GM12878 (cell line): ENCODE results near the gene PSMC3IP. TPM values are rescaled to one million over a fixed set of nuclear protein-coding genes. Genes with fewer than 3 reads are reported as not detected.

Experiments
- BCL11A ChIP-seq: IDR thresholded peaks from 2 replicates; pipeline ENCODE4 v1.6.1; 2011; ENCODE audit warnings: low read depth, low read length
- CBFB ChIP-seq: IDR thresholded peaks from 2 replicates; pipeline ENCODE4 v1.6.1; 2016; ENCODE audit warnings: antibody characterized with exemption, low read depth
- CEBPB ChIP-seq, 2 experiments: fragments of 150-350 bp in 1 of 2; IDR thresholded peaks; 2 replicates each; pipeline ENCODE4 v1.6.1; 2012 to 2014; ENCODE audit warnings: low read depth in 2 of 2, low read length in 2 of 2, borderline replicate concordance in 1 of 2, inconsistent platforms in 1 of 2
- CHD2 ChIP-seq: IDR thresholded peaks from 2 replicates; pipeline ENCODE4 v1.6.1; 2011; ENCODE audit warnings: low read depth, low read length, improper control_type of control experiment, borderline replicate concordance
- MAX ChIP-seq: IDR thresholded peaks from 2 replicates; pipeline ENCODE4 v1.6.1; 2012; ENCODE audit warnings: low read depth, low read length, improper control_type of control experiment
- MLLT1 ChIP-seq: fragments of 450-650 bp; IDR thresholded peaks from 2 replicates; pipeline ENCODE4 v1.6.1; 2016; ENCODE audit warnings: mild to moderate bottlenecking
- MTA3 ChIP-seq: IDR thresholded peaks from 2 replicates; pipeline ENCODE4 v1.6.1; 2012; ENCODE audit warnings: low read length, inconsistent platforms, borderline replicate concordance
- RB1 ChIP-seq: fragments of 450-650 bp; formaldehyde crosslinking; IDR thresholded peaks from 2 replicates; pipeline ENCODE4 v1.6.1; 2017; ENCODE audit warnings: mild to moderate bottlenecking, borderline replicate concordance
- RELA ChIP-seq: fragments of 450-650 bp; IDR thresholded peaks from 2 replicates; pipeline ENCODE4 v1.8.0; 2014; ENCODE audit warnings: borderline replicate concordance; ENCODE audit not compliant: partially characterized antibody
- SMAD5 ChIP-seq: IDR thresholded peaks from 2 replicates; pipeline ENCODE4 v1.6.1; 2016; ENCODE audit warnings: antibody characterized with exemption, low read depth
- TAF1 ChIP-seq: IDR thresholded peaks from 2 replicates; pipeline ENCODE4 v1.6.1; 2011; ENCODE audit warnings: mild to moderate bottlenecking, low read depth, low read length, borderline replicate concordance
- TBL1XR1 ChIP-seq: IDR thresholded peaks from 2 replicates; pipeline ENCODE4 v1.6.1; 2012; ENCODE audit warnings: low read depth, low read length, improper control_type of control experiment
- YBX1 ChIP-seq: fragments of 450-650 bp; IDR thresholded peaks from 2 replicates; pipeline ENCODE4 v1.6.1; 2016; ENCODE audit warnings: antibody characterized with exemption
- ZNF207 ChIP-seq: fragments of 450-650 bp; IDR thresholded peaks from 2 replicates; pipeline ENCODE4 v1.6.1; 2014; ENCODE audit warnings: antibody characterized with exemption, mild to moderate bottlenecking, borderline replicate concordance
- ZNF687 ChIP-seq: fragments of 450-650 bp; IDR thresholded peaks from 2 replicates; pipeline ENCODE4 v1.6.1; 2017; ENCODE audit warnings: mild to moderate bottlenecking, moderate library complexity
- ZZZ3 ChIP-seq: IDR thresholded peaks from 2 replicates; pipeline ENCODE4 v1.6.1; 2011; ENCODE audit warnings: low read depth; ENCODE audit not compliant: control insufficient read depth, insufficient read length
- polyA plus RNA-seq, 11 experiments: library from polyadenylated mRNA; depleted of rRNA in 4 of 11; unstranded in 6 of 11; stranded (reverse) in 5 of 11; fragments of >200 nt; fragmentation: Nextera tagmentation in 4 of 11; fragmentation: Illumina TruSeq in 1 of 11; extraction: Ambion mirVana in 4 of 11; extraction: Trizol in 1 of 11; gene quantifications; 1 replicate in 1 of 11; 2 replicates in 10 of 11; pipeline versions ENCODE4 v1.2.1 to v1.2.3, GENCODE V29; 2011 to 2016; ENCODE audit warnings: inconsistent platforms in 2 of 11, missing spikeins in 2 of 11, low read depth in 1 of 11
- total RNA-seq, 4 experiments: library from RNA; depleted of rRNA in 3 of 4; stranded (reverse); fragments of >200 nt in 3 of 4; fragmentation: Illumina TruSeq in 1 of 4; extraction: Trizol in 1 of 4; gene quantifications; 2 replicates each; pipeline versions ENCODE4 v1.2.1 to v1.2.3, GENCODE V29; 2013 to 2021
- TF ChIP-seq, protein P1 (sequence below): fragments of 150-350 bp; IDR thresholded peaks from 2 replicates; pipeline ENCODE4 v1.6.1; 2016; ENCODE audit warnings: low read depth, low read length
- TF ChIP-seq, protein P2 (sequence below): fragments of 450-650 bp; formaldehyde crosslinking; IDR thresholded peaks from 2 replicates; pipeline ENCODE4 v1.4.0; 2020; ENCODE audit warnings: mild to moderate bottlenecking, moderate library complexity

The PSMC3IP gene
- total and polyA plus RNA-seq, 10 of the 15 experiments (the other 5 are each of a cell fraction or from before 2014, with no cell fraction given): 6.8 to 34.5 (median 17.7) TPM

GRCh38 chr17:42561897-42562387 is 15.6 kb downstream of the PSMC3IP start, which contains the start of gene COASY (continued):
- TF ChIP-seq, protein P1, sequence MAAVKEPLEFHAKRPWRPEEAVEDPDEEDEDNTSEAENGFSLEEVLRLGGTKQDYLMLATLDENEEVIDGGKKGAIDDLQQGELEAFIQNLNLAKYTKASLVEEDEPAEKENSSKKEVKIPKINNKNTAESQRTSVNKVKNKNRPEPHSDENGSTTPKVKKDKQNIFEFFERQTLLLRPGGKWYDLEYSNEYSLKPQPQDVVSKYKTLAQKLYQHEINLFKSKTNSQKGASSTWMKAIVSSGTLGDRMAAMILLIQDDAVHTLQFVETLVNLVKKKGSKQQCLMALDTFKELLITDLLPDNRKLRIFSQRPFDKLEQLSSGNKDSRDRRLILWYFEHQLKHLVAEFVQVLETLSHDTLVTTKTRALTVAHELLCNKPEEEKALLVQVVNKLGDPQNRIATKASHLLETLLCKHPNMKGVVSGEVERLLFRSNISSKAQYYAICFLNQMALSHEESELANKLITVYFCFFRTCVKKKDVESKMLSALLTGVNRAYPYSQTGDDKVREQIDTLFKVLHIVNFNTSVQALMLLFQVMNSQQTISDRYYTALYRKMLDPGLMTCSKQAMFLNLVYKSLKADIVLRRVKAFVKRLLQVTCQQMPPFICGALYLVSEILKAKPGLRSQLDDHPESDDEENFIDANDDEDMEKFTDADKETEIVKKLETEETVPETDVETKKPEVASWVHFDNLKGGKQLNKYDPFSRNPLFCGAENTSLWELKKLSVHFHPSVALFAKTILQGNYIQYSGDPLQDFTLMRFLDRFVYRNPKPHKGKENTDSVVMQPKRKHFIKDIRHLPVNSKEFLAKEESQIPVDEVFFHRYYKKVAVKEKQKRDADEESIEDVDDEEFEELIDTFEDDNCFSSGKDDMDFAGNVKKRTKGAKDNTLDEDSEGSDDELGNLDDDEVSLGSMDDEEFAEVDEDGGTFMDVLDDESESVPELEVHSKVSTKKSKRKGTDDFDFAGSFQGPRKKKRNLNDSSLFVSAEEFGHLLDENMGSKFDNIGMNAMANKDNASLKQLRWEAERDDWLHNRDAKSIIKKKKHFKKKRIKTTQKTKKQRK: no peak
- no peak; the same call in 1 of the 2 replicates for TF ChIP-seq MTA3
- peak; percentile 72 for TF ChIP-seq ZNF687
- peak; percentile 100 for TF ChIP-seq CHD2
- no peak for TF ChIP-seq BCL11A
- TF ChIP-seq ZNF207: peak; percentile 52; the same call in 1 of the 2 replicates
- TF ChIP-seq TBL1XR1: peak; percentile 85; the same call in 1 of the 2 replicates
- peak; percentile 21 for TF ChIP-seq RELA
- TF ChIP-seq, protein P2, sequence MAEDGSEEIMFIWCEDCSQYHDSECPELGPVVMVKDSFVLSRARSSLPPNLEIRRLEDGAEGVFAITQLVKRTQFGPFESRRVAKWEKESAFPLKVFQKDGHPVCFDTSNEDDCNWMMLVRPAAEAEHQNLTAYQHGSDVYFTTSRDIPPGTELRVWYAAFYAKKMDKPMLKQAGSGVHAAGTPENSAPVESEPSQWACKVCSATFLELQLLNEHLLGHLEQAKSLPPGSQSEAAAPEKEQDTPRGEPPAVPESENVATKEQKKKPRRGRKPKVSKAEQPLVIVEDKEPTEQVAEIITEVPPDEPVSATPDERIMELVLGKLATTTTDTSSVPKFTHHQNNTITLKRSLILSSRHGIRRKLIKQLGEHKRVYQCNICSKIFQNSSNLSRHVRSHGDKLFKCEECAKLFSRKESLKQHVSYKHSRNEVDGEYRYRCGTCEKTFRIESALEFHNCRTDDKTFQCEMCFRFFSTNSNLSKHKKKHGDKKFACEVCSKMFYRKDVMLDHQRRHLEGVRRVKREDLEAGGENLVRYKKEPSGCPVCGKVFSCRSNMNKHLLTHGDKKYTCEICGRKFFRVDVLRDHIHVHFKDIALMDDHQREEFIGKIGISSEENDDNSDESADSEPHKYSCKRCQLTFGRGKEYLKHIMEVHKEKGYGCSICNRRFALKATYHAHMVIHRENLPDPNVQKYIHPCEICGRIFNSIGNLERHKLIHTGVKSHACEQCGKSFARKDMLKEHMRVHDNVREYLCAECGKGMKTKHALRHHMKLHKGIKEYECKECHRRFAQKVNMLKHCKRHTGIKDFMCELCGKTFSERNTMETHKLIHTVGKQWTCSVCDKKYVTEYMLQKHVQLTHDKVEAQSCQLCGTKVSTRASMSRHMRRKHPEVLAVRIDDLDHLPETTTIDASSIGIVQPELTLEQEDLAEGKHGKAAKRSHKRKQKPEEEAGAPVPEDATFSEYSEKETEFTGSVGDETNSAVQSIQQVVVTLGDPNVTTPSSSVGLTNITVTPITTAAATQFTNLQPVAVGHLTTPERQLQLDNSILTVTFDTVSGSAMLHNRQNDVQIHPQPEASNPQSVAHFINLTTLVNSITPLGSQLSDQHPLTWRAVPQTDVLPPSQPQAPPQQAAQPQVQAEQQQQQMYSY: no peak
- peak; percentile 70 for TF ChIP-seq MLLT1
- TF ChIP-seq RB1: no peak
- TF ChIP-seq ZZZ3: no peak
- peak; percentile 89 for TF ChIP-seq TAF1
- TF ChIP-seq YBX1: no peak
- TF ChIP-seq MAX: no peak
- TF ChIP-seq SMAD5: peak; percentile 69
- TF ChIP-seq CBFB: peak; percentile 100
- TF ChIP-seq CEBPB (IDR thresholded peaks at IDR 0.05; ENCODE audit: borderline replicate concordance in 1 of 2, low read depth in 2 of 2, low read length in 2 of 2): no peak
